ENCODE measurements around the gene CCL2.

DNA sequence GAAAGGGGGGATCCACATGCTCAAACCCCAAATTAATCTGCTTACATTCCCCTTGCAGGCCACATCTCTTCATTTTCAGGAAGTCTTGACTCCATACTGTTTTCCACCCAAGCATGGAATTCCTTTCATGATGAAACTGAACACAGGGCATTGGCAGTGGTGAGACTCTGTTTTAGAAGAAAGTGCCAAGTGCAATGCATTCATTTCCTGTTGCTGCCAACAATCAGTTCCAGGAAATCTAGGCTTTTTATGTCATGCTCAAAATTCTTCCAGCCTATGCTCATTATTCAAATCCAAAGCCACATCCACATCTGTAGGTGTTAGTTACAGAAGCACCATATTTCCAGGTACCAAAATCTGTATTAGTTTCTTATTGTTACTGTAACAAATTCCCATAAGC lies 4.1 kb downstream of the CCL2 start:
- TF ChIP-seq, protein P1, sequence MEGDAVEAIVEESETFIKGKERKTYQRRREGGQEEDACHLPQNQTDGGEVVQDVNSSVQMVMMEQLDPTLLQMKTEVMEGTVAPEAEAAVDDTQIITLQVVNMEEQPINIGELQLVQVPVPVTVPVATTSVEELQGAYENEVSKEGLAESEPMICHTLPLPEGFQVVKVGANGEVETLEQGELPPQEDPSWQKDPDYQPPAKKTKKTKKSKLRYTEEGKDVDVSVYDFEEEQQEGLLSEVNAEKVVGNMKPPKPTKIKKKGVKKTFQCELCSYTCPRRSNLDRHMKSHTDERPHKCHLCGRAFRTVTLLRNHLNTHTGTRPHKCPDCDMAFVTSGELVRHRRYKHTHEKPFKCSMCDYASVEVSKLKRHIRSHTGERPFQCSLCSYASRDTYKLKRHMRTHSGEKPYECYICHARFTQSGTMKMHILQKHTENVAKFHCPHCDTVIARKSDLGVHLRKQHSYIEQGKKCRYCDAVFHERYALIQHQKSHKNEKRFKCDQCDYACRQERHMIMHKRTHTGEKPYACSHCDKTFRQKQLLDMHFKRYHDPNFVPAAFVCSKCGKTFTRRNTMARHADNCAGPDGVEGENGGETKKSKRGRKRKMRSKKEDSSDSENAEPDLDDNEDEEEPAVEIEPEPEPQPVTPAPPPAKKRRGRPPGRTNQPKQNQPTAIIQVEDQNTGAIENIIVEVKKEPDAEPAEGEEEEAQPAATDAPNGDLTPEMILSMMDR (conservative IDR thresholded peaks at IDR 0.05; ENCODE audit: low read depth, low read length): no peak
- TF ChIP-seq EZH2 (IDR thresholded peaks at IDR 0.05; ENCODE audit: borderline replicate concordance, low read depth, low read length, poor library complexity, severe bottlenecking): no peak
